Thoracic aorta (tissue), 2 donors: ENCODE measurements around the gene ST3GAL2. TPM values are rescaled to one million over a fixed set of nuclear protein-coding genes. Genes with fewer than 3 reads are reported as not detected.
A peak's percentile ranks its signal among the peaks of the same experiment; 100 is the strongest.

Source experiments
- ATAC-seq: fragments of 150-250 bp; one replicate; pipeline ENCODE4 v1.8.0; 2017; ENCODE audit warnings: low read depth; ENCODE audit not compliant: insufficient number of reproducible peaks, low FRiP score
- DNase-seq: peaks from one replicate; pipeline ENCODE4 v3.0.0-alpha.2; 2020; ENCODE audit warnings: low spot score
- H3K27ac ChIP-seq, 2 donors: fragments of 200-600 bp; sonication (generic); 1 replicate in 1 of 2; 2 replicates in 1 of 2; pipeline ENCODE4 v1.5.1; 2016; ENCODE audit warnings: mild to moderate bottlenecking in 2 of 2, moderate library complexity in 2 of 2
- H3K27me3 ChIP-seq: fragments of 200-600 bp; sonication (generic); replicated peaks from 2 replicates; pipeline ENCODE4 v1.6.0; 2016; ENCODE audit warnings: mild to moderate bottlenecking; ENCODE audit not compliant: insufficient read depth
- H3K36me3 ChIP-seq: fragments of 200-600 bp; sonication (generic); one replicate; pipeline ENCODE4 v1.5.1; 2016
- H3K4me1 ChIP-seq, 2 donors: fragments of 200-600 bp; sonication (generic); 1 replicate in 1 of 2; 2 replicates in 1 of 2; pipeline versions ENCODE4 v1.5.1 to v1.6.0; 2016; ENCODE audit warnings: low read depth in 2 of 2, mild to moderate bottlenecking in 1 of 2; ENCODE audit not compliant: control insufficient read depth in 1 of 2
- H3K4me3 ChIP-seq: fragments of 200-600 bp; sonication (generic); 2 replicates; pipeline ENCODE4 v1.5.1; 2016; ENCODE audit warnings: mild to moderate bottlenecking
- H3K9me3 ChIP-seq: fragments of 200-600 bp; sonication (generic); 2 replicates; pipeline ENCODE4 v1.5.1; 2016
- CTCF ChIP-seq: fragments of 200-600 bp; sonication (generic); IDR thresholded peaks from one replicate; pipeline ENCODE4 v1.5.1; 2019; ENCODE audit warnings: antibody characterized with exemption
- total RNA-seq, 2 donors: library from RNA; depleted of rRNA; stranded (reverse); fragments of >200 nt; gene quantifications; one replicate each; pipeline versions ENCODE4 v1.1.0 to v1.2.3, GENCODE V29; 2016

ST3GAL2 gene
- total RNA-seq, 2 donors from 2014 or later, result 21.0 to 28.4 TPM

DNA sequence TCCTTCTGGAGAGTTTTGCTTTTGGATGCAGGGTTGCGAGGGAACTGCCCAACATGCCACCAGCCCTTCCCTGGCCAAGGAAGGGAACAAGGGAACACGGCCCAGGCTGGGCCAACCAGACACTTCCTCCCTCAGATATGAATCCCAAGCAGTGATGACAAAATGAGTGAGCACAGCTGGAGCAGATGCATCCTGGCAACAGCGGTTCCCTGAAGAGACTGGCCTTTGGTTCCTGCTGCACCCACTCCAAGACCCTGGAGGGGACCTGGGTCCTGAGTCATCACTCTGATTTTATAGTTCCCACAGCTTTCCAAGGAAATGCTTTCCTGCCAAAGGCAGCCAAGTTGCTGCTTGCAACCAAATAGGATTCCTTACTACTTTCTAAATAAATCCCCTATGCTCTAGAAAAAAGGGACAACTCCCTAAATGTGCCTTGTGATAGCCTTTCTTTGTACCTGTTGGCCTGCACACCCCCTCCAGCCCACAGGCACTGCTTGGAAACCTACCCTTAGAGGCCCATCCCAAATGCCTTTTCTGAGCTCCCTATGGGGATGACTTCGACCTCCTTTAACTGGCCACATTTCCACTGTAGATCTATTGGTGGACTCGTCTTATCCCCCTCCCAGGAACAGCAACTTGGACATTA, 5.3 kb downstream of the ST3GAL2 start:
- H3K4me3 ChIP-seq, result peak overlapping the region; percentile 8
- no peak for TF ChIP-seq CTCF
- DNase-seq, result no peak

GRCh38 chr16:70432723-70433457, 6.0 kb downstream of the ST3GAL2 start:
- Histone ChIP-seq H3K9me3 (no peaks in the 10 kb centered on the region), H3K4me1 (peaks cover 49 to 83% of the 10 kb centered on the region in 2 donors), H3K27me3 (no peaks in the 10 kb centered on the region), H3K27ac (peak overlapping the region; percentile 48 to 58), H3K4me3 (peak overlapping the region; percentile 8), H3K36me3 (no peaks in the 10 kb centered on the region)
- ATAC-seq (no peak), DNase-seq (no peak)
- no peak for TF ChIP-seq CTCF

More for the DNA sequence above, 5.3 kb downstream of the ST3GAL2 start:
- no peaks in the 10 kb centered on the region for H3K27me3 ChIP-seq
- H3K9me3 ChIP-seq, result no peaks in the 10 kb centered on the region
- H3K36me3 ChIP-seq, result no peaks in the 10 kb centered on the region
- H3K4me1 ChIP-seq, result peaks cover 42 to 80% of the 10 kb centered on the region in 2 donors
- peak overlapping the region; percentile 48 to 58 for H3K27ac ChIP-seq
- no peak for ATAC-seq

- no peak for TF ChIP-seq CTCF
- DNase-seq (no peak), ATAC-seq (no peak)
- H3K4me3 ChIP-seq, result no peak overlapping the region
- no peaks in the 10 kb centered on the region for H3K27me3 ChIP-seq
- H3K9me3 ChIP-seq, result no peaks in the 10 kb centered on the region
- peak overlapping the region; percentile 48 to 58 for H3K27ac ChIP-seq
- peaks cover 48 to 83% of the 10 kb centered on the region in 2 donors for H3K4me1 ChIP-seq
- H3K36me3 ChIP-seq, result no peaks in the 10 kb centered on the region
Measured at GRCh38 chr16:70432356-70432722, 6.6 kb downstream of the ST3GAL2 start.

GRCh38 chr16:70430667-70431536, 8.0 kb downstream of the ST3GAL2 start:
- Histone ChIP-seq H3K4me3 (no peak overlapping the region), H3K36me3 (no peaks in the 10 kb centered on the region), H3K9me3 (no peaks in the 10 kb centered on the region), H3K4me1 (peaks cover 42 to 73% of the 10 kb centered on the region in 2 donors), H3K27ac (peak overlapping the region in 1 of 2 donors; percentile 40), H3K27me3 (no peaks in the 10 kb centered on the region)
- TF ChIP-seq CTCF, result no peak
- DNase-seq, result no peak
- no peak for ATAC-seq
